ENCODE results near the gene FOXJ3.

Gene FOXJ3

GRCh38 chr1:42340093-42340492 lies 5.1 kb upstream of the FOXJ3 start:
- no peak for DNase-seq (ENCODE audit: extremely low spot score)
- no peak for TF ChIP-seq FOXM1 (IDR thresholded peaks at IDR 0.05; ENCODE audit: borderline replicate concordance)
- no peak for TF ChIP-seq CTBP1 (IDR thresholded peaks at IDR 0.05; ENCODE audit: borderline replicate concordance)
- no peak for TF ChIP-seq ZNF384 (IDR thresholded peaks at IDR 0.05)
- no peak for TF ChIP-seq FOXA1 (IDR thresholded peaks at IDR 0.05)
- POLR2A ChIA-PET: no interaction called here
- CTCF ChIA-PET: interaction anchor here (0.7 kb wide), 1 partner anchor 122 kb away, joined by 3 read pairs; no protein-coding TSS in a partner anchor

DNA sequence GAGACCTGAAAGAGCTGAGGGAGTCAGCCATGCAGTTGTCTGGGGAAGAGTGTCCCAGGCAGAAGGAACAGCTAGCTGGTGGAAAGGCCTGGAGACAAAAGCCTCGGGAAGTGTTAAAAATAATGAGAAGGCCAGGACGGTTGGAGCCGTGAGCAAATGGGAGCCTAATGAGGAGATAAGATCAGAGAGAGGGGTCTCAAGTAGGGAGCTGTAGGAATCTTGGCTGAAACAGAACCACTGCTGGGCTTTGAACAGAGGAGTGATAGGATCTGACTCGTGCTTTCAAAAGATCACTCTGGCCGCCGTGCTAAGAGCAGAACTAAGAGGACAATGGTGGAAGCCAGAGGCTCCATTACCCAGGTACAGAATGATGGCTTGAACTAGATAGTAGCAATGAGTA lies 1.9 kb upstream of the FOXJ3 start:
- ChIA-PET CTCF (no interaction called here), POLR2A (interaction anchor here (2.1 kb wide), 1 partner anchor 429 kb away, joined by 4 read pairs; no protein-coding TSS in a partner anchor)
- DNase-seq (ENCODE audit: extremely low spot score): no peak
- no peak for TF ChIP-seq BHLHE40 (IDR thresholded peaks at IDR 0.05; ENCODE audit: borderline replicate concordance)
- no peak for TF ChIP-seq SUZ12 (IDR thresholded peaks at IDR 0.05)
- TF ChIP-seq FOXK2 (IDR thresholded peaks at IDR 0.05): no peak

GRCh38 chr1:42335809-42336518 lies 929 bp upstream of the FOXJ3 start:
- no peak for DNase-seq (ENCODE audit: extremely low spot score)
- ChIA-PET CTCF (interaction anchor here (0.7 kb wide), 1 partner anchor 198 kb away, joined by 3 read pairs; no protein-coding TSS in a partner anchor), POLR2A (interaction anchor here (0.6 to 2.1 kb wide), 4 partner anchors 76 to 430 kb away, joined by 3 to 4 read pairs (median 4); no protein-coding TSS in a partner anchor)
- no peak for TF ChIP-seq TARDBP (IDR thresholded peaks at IDR 0.05)
- TF ChIP-seq BHLHE40 (IDR thresholded peaks at IDR 0.05; ENCODE audit: borderline replicate concordance): no peak
- TF ChIP-seq SP1 (IDR thresholded peaks at IDR 0.05): no peak
- no peak for TF ChIP-seq ELF4 (IDR thresholded peaks at IDR 0.05)
- no peak for TF ChIP-seq L3MBTL2 (conservative IDR thresholded peaks at IDR 0.05)
- no peak for TF ChIP-seq FOXA1 (IDR thresholded peaks at IDR 0.05)
- TF ChIP-seq HDGF (IDR thresholded peaks at IDR 0.05; ENCODE audit: borderline replicate concordance): no peak
- TF ChIP-seq SUZ12 (IDR thresholded peaks at IDR 0.05): no peak
- TF ChIP-seq ARNT (IDR thresholded peaks at IDR 0.05): no peak
- no peak for TF ChIP-seq NFRKB (IDR thresholded peaks at IDR 0.05)
- no peak for TF ChIP-seq LEF1 (IDR thresholded peaks at IDR 0.05; ENCODE audit: borderline replicate concordance)
- no peak for TF ChIP-seq FOXK2 (IDR thresholded peaks at IDR 0.05)
- no peak for TF ChIP-seq CTBP1 (IDR thresholded peaks at IDR 0.05; ENCODE audit: borderline replicate concordance)
- TF ChIP-seq ZNF384 (IDR thresholded peaks at IDR 0.05): no peak
- TF ChIP-seq FOXM1 (IDR thresholded peaks at IDR 0.05; ENCODE audit: borderline replicate concordance): no peak
- no peak for TF ChIP-seq PKNOX1 (IDR thresholded peaks at IDR 0.05)

DNA sequence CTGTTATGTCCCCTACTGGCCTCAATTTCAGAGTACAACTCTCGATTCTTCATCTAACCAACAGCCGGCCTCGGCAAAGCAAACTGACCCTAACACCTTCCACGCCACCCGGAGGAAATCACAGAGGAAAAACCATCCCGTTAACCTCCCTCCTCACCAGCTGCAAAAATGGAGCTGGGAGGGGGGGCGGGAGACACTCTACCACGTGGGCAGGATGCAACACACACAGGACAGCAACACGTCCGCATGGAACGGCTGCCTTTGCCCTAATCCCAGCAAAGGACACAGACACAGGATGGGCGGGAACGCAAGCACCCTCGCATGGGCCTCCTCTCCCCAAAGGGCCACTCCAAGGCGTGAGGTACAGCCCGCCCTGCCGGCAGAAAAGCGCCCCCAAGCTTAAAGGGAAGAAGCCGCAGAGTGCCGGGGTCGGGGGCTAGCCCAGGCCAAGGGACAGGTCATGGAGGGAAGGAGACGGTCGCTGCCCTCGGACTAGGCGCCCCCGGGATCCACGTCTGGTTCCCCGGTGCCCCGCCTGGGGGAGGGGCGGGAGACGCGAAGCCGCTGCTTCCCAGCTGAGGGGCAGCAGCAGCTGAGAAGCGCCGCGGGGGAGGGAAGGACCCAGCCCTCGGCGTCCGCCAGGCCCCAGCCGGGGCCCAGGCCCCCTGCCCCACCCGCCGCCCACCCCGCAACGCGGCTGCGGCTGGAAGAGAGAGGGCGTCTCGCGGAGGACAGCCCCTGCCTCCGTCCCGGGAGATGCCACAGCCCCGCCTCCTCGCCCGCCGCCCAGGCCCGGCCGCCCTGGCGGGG lies 590 bp downstream of the FOXJ3 start:
- POLR2A ChIA-PET: interaction anchor here (0.5 to 1.5 kb wide), 6 partner anchors 15 to 1188 kb away, joined by 3 to 4 read pairs (median 4); partner anchors contain the start of genes C1orf50 and P3H1
- DNase-seq (ENCODE audit: extremely low spot score): peak; percentile 65
- TF ChIP-seq L3MBTL2 (conservative IDR thresholded peaks at IDR 0.05) (peak; percentile 57; the same call in 1 of the 2 replicates), ZNF384 (IDR thresholded peaks at IDR 0.05) (no peak)
- CTCF ChIA-PET: interaction anchor here (0.6 kb wide), 1 partner anchor 286 kb away, joined by 4 read pairs; no protein-coding TSS in a partner anchor

GRCh38 chr1:42333662-42334239 lies 1.3 kb downstream of the FOXJ3 start:
- ChIA-PET POLR2A (interaction anchor here (0.9 to 1.5 kb wide), 5 partner anchors 15 to 433 kb away, joined by 3 to 4 read pairs (median 4); partner anchors contain the start of genes C1orf50 and P3H1), CTCF (no interaction called here)
- no peak for DNase-seq (ENCODE audit: extremely low spot score)
- no peak for TF ChIP-seq ZNF384 (IDR thresholded peaks at IDR 0.05)
- TF ChIP-seq ARNT (IDR thresholded peaks at IDR 0.05): no peak
- no peak for TF ChIP-seq NFRKB (IDR thresholded peaks at IDR 0.05)
- no peak for TF ChIP-seq ELF4 (IDR thresholded peaks at IDR 0.05)
- TF ChIP-seq SP1 (IDR thresholded peaks at IDR 0.05): no peak
- TF ChIP-seq LEF1 (IDR thresholded peaks at IDR 0.05; ENCODE audit: borderline replicate concordance): no peak
- no peak for TF ChIP-seq HDGF (IDR thresholded peaks at IDR 0.05; ENCODE audit: borderline replicate concordance)
- TF ChIP-seq FOXA1 (IDR thresholded peaks at IDR 0.05): no peak
- TF ChIP-seq BHLHE40 (IDR thresholded peaks at IDR 0.05; ENCODE audit: borderline replicate concordance): no peak
- no peak for TF ChIP-seq SUZ12 (IDR thresholded peaks at IDR 0.05)

DNA sequence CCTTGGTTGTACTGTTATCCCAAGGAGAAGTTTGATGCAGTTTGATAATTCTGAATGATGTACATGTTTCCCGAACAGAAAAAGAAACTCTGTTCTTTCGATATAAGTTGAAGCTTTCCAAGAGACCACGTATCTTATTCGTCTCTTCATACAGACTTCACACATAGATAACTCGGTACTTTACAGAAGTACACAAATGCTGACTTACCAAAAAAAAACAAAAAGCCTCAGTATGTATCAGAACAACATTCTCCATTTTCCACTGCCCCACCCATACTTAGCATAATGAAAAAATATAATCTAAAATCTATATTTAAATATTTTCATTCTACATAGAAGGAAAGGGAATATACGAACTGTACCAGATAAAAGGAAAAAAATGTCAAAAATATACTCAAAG lies 2.2 kb downstream of the FOXJ3 start:
- ChIA-PET POLR2A (interaction anchor here (1.0 to 1.2 kb wide), 2 partner anchors 349 to 514 kb away, joined by 3 read pairs; partner anchors contain the start of genes YBX1 and ZNF691), CTCF (no interaction called here)
- no peak for DNase-seq (ENCODE audit: extremely low spot score)
- TF ChIP-seq ZNF384 (IDR thresholded peaks at IDR 0.05): no peak
- no peak for TF ChIP-seq SP1 (IDR thresholded peaks at IDR 0.05)
- TF ChIP-seq TARDBP (IDR thresholded peaks at IDR 0.05): no peak
- no peak for TF ChIP-seq LEF1 (IDR thresholded peaks at IDR 0.05; ENCODE audit: borderline replicate concordance)
- TF ChIP-seq L3MBTL2 (conservative IDR thresholded peaks at IDR 0.05): no peak
- TF ChIP-seq CTBP1 (IDR thresholded peaks at IDR 0.05; ENCODE audit: borderline replicate concordance): no peak
- TF ChIP-seq NFRKB (IDR thresholded peaks at IDR 0.05): no peak
- TF ChIP-seq SUZ12 (IDR thresholded peaks at IDR 0.05): no peak
- no peak for TF ChIP-seq PKNOX1 (IDR thresholded peaks at IDR 0.05)
- TF ChIP-seq FOXA1 (IDR thresholded peaks at IDR 0.05): no peak
